Cerebellar cortex (tissue), 1 donor: ENCODE data around the gene GMDS.
A peak's percentile ranks its signal among the peaks of the same experiment; 100 is the strongest.

ENCODE experiments used
- DNase-seq: peaks from one replicate; pipeline ENCODE4 v3.0.0-alpha.2; 2015; ENCODE audit warnings: low spot score

GMDS gene

DNA sequence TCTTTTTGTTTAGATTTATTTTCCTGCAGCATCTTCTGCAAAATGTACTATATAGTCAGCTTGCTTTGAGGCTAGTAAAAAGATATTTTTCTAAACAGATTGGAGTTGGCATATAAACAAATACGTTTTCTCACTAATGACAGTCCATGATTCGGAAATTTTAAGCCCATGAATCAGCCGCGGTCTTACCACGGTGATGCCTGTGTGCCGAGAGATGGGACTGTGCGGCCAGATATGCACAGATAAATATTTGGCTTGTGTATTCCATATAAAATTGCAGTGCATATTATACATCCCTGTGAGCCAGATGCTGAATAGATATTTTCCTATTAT, 632.5 kb downstream of the GMDS start:
- no peak for DNase-seq

DNA sequence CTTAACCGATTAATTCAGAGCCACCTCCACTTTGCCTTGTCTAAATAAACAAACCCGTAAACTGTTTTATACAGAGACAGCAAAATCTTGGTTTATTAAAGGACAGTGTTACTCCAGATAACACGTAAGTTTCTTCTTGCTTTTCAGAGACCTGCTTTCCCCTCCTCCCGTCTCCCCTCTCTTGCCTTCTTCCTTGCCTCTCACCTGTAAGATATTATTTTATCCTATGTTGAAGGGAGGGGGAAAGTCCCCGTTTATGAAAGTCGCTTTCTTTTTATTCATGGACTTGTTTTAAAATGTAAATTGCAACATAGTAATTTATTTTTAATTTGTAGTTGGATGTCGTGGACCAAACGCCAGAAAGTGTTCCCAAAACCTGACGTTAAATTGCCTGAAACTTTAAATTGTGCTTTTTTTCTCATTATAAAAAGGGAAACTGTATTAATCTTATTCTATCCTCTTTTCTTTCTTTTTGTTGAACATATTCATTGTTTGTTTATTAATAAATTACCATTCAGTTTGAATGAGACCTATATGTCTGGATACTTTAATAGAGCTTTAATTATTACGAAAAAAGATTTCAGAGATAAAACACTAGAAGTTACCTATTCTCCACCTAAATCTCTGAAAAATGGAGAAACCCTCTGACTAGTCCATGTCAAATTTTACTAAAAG, 633.0 kb downstream of the GMDS start:
- DNase-seq = no peak

DNA sequence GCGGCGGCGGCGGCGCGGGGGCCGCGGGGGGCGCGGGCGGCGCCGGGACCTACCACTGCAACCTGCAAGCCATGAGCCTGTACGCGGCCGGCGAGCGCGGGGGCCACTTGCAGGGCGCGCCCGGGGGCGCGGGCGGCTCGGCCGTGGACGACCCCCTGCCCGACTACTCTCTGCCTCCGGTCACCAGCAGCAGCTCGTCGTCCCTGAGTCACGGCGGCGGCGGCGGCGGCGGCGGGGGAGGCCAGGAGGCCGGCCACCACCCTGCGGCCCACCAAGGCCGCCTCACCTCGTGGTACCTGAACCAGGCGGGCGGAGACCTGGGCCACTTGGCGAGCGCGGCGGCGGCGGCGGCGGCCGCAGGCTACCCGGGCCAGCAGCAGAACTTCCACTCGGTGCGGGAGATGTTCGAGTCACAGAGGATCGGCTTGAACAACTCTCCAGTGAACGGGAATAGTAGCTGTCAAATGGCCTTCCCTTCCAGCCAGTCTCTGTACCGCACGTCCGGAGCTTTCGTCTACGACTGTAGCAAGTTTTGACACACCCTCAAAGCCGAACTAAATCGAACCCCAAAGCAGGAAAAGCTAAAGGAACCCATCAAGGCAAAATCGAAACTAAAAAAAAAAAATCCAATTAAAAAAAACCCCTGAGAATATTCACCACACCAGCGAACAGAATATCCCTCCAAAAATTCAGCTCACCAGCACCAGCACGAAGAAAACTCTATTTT, 633.7 kb downstream of the GMDS start:
- DNase-seq = no peak

DNA sequence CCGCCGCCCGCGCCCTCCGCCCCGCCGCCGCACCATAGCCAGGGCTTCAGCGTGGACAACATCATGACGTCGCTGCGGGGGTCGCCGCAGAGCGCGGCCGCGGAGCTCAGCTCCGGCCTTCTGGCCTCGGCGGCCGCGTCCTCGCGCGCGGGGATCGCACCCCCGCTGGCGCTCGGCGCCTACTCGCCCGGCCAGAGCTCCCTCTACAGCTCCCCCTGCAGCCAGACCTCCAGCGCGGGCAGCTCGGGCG, 634.2 kb downstream of the GMDS start:
- no peak for DNase-seq

DNA sequence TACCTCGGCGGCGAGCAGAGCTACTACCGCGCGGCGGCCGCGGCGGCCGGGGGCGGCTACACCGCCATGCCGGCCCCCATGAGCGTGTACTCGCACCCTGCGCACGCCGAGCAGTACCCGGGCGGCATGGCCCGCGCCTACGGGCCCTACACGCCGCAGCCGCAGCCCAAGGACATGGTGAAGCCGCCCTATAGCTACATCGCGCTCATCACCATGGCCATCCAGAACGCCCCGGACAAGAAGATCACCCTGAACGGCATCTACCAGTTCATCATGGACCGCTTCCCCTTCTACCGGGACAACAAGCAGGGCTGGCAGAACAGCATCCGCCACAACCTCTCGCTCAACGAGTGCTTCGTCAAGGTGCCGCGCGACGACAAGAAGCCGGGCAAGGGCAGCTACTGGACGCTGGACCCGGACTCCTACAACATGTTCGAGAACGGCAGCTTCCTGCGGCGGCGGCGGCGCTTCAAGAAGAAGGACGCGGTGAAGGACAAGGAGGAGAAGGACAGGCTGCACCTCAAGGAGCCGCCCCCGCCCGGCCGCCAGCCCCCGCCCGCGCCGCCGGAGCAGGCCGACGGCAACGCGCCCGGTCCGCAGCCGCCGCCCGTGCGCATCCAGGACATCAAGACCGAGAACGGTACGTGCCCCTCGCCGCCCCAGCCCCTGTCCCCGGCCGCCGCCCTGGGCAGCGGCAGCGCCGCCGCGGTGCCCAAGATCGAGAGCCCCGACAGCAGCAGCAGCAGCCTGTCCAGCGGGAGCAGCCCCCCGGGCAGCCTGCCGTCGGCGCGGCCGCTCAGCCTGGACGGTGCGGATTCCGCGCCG, 634.7 kb downstream of the GMDS start:
- peak; percentile 28 for DNase-seq

GRCh38 chr6:1609648-1610496, 635.5 kb downstream of the GMDS start, which contains the start of gene FOXC1:
Gene FOXC1, plus strand, starts transcription at chr6:1609915. Its CDS starts 531 bp downstream, at chr6:1610446.
- DNase-seq = peak; percentile 71

DNA sequence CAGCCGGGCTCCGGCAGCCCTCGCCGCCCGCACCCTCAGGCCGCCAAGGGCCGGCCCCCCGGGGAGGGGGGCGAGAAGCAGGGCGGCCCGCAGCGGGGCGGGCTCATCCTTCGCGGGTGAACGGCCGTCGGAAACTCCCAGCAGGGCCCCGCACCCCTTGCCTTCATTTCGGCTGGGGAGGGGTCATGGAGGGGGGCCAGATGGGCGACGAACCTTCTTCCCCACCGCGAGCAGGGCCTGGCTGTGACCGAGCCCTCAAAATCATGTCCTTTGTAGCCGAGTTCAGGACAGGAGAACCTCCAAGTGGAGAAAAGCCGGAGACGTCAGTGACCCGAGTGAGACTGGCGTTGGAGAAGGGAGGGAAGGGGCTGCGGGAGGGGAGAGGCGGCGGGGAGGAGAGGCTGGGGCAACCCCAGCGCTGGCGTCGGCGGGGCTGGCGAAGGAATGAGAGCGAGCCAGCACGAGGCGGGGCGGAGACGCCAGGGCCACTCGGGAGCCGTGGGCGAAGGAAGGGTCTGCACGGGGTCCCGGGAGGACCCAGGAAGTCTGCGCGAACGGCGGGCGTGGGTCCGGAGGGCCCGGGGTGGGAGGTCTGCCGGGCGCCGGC, 636.3 kb downstream of the GMDS start:
- DNase-seq = no peak

- no peak for DNase-seq
These were observed 637.0 kb downstream of the GMDS start for GRCh38 chr6:1608222-1609040.

DNA sequence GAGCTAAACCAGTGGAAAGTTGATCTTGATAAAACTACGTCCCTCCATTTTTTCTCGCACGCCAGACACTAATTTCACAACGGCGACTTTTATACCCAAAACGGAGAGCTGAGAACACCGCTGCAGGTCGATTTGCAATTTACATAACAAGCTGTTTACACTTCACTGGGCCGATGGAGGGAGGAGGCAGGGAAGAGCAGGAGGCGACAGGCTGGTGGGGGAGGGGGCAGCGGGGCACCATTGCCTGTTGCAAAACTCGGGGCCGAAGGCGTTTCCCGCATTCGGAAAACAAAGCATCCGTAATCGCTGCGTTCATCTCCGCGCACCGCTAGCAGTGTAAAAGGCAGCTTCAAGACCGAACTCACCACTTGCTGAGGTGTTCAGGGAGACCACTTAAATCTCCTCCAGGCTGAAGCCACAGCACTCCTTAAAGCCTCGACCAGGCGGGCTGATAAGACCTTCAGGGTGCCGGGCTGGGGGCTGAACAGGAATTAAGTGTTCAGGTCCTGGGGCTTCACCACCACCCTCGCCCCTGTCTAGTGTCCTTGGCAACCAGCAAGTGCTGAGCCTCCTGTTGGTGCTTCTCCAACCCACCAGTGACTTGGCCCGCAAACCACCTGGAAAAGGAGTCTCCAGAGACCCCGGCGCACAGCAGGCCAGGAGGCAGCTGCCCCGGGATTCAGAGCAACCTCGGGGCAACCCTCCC, 637.7 kb downstream of the GMDS start:
- no peak for DNase-seq

- DNase-seq = no peak
These were observed 638.5 kb downstream of the GMDS start for GRCh38 chr6:1606780-1607515.

GRCh38 chr6:1605893-1606779, 639.3 kb downstream of the GMDS start:
- DNase-seq = no peak

DNA sequence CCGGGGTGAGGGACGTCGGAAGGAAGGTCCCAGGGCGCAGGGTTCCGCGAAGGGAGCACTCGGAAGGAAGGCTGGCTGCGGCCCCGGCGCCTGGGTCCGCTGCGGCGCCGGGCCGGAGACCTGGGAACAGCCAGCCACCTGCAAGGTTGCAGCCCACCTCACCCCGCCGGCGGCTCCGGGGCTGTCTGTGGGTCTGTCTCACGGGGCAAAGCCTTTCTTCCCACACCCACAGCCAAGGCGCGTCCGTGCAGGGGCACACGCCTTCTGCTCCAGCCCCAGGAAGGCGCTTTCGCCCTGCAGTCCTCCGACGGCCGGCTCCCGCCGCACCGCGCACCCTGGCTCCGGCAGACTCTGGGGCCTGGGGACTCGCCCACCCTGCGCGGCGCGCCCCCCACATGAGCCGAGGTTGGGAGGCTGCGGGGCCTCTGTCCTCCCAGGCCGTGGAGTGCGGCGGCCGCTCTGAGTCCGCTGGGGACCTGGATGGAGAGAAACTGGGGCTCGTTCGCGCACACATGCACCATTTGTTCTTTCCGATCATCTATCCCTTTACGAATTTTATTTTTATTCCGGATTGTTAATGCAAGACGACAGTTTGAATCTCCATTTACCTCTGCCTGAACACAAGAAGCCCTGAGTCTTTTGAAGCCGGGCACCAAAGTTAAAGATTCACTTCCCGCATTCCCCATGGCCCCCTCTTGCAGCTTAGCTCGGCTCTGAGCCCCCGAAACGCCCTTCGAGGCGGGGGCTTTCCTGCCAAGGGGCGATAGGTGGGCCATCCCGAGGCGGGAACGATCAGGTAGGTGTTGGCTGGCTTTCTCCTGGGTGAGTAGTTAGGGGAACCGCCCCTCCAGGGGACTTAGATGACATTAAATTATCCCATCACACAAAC, 640.2 kb downstream of the GMDS start:
- no peak for DNase-seq

GRCh38 chr6:1604158-1605003, 641.0 kb downstream of the GMDS start:
- DNase-seq = peak; percentile 44

GRCh38 chr6:1603708-1604107, 641.7 kb downstream of the GMDS start:
- no peak for DNase-seq

DNA sequence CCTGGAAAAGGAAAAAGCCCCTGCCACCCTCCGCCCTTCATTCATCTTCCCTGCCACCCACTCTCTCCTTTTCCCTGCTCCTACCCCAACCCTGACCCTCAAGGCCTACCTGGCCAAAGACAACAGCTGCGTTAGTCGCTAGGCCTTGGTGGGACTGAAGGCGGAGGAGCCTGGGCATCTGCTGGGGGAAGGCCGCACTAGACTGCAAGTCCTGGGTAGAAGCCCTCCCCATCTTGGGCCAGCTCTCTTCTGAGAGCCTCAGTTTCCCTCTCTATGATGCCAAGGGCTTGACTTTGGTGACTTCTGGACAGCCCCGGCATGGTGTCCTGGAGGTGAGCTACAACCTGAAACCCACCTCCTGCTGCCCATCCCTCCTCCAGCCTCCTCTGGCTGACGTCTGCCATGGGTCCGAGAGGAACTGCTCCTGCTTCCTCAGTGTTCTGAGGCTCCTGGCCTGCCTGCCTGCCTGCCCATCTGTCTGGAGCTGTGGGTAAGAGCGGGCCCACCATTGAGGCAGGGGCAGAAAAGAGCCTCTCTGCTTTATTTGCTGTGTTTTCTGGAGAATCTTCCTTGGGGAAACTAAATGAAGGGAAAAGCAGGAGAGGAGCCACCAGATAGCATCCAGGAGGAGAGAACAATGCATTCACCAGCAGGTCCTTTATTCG, 643.2 kb downstream of the GMDS start:
- no peak for DNase-seq
